Activated T-helper 1 cell treated with anti-CD3 and anti-CD28 coated beads, Interleukin-12 subunit alpha, Interleukin-12 subunit beta, Interleukin-2, Interleukin-4 antibody, amounts not matched to agents 30 ng/mL and 10 ng/mL and 1 ng/mL, durations not matched to agents 14 hours and 24 hours and 36 hours (primary cell): Measurements from ENCODE around the gene CIAO3. TPM values are rescaled to one million over a fixed set of nuclear protein-coding genes. Genes with fewer than 3 reads are reported as not detected.
"Not testable (repeated sequence)": the region's sequence is repeated elsewhere in the genome, so short reads cannot be mapped to it uniquely, and the experiment has no call there.

Source experiments
- DNase-seq: peaks from one replicate; pipeline ENCODE4 v3.0.0; 2021; ENCODE audit warnings: low spot score
- H3K27ac Mint-ChIP-seq: one replicate; pipeline ENCODE4 v1.8.0; 2021; ENCODE audit warnings: mild to moderate bottlenecking, mixed read lengths
- H3K27me3 Mint-ChIP-seq: one replicate; pipeline ENCODE4 v1.8.0; 2022; ENCODE audit warnings: mild to moderate bottlenecking, moderate library complexity, mixed read lengths; ENCODE audit not compliant: insufficient read depth
- H3K36me3 Mint-ChIP-seq: one replicate; pipeline ENCODE4 v1.8.0; 2021; ENCODE audit warnings: low read depth, mixed read lengths
- H3K4me1 Mint-ChIP-seq: one replicate; pipeline ENCODE4 v1.8.0; 2021; ENCODE audit warnings: low read depth, mixed read lengths
- H3K4me3 Mint-ChIP-seq: one replicate; pipeline ENCODE4 v1.8.0; 2021; ENCODE audit warnings: mild to moderate bottlenecking, moderate library complexity, mixed read lengths
- H3K9me3 Mint-ChIP-seq: one replicate; pipeline ENCODE4 v1.8.0; 2021; ENCODE audit warnings: mixed read lengths
- intact Hi-C: fragments of 100-400 bp; cut with micrococcal nuclease; formaldehyde crosslinking; loops from one replicate; pipeline ENCODE4 v1.15.1; 2024
- total RNA-seq: library from RNA; stranded (reverse); gene quantifications from 2 replicates; pipeline ENCODE4 v1.2.3, GENCODE V29; 2022

Gene CIAO3
- total RNA-seq, 1 donor from 2014 or later: 43.1 TPM

DNA sequence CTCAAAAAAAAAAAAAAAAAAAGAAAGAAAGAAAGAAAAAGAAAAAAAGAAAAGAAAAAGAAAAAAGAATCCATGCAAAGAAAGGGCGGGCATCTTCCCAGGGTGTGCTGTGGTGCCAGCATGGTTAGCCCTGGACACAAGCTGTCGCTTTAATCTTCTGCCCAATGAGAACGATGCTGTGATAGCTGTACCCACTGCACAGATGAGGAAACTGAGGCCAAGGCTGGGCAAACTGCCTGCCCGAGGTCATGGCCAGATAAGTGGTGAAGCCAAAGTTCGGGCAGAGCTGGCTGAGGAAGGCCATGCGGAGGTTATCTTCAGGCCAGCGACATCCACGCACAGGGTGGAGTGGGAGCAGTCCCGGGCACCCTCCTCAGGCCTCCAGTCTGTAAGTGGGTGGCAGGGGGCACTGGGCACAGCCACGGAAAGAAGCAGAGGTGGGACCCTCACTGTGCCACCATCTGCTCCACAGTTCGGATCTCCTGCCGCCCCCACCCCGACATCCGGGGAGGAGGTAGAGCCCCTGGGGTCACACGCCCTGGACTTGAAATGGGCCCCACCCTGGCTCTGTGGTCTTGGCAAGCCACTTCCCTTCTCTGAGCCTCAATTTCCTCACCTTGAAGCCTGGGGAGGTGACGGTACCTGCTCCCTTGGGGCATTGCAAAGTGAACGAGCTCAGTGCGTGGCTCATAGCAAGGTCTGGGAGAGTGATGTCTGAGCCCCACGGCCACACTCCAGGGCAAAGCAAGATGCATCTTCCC, 41.7 kb downstream of the CIAO3 start:
- Mint-ChIP-seq H3K9me3 (no peaks in the 10 kb centered on the region), H3K4me1 (peaks cover 6% of the 10 kb centered on the region), H3K27me3 (peaks cover 19% of the 10 kb centered on the region), H3K36me3 (no peaks in the 10 kb centered on the region), H3K27ac (no peak overlapping the region), H3K4me3 (peak overlapping the region; percentile 19)
- intact Hi-C loops: loop anchor here (5.0 kb wide), 1 partner anchor 38 kb away; no protein-coding TSS in a partner anchor
- no peak for DNase-seq

DNA sequence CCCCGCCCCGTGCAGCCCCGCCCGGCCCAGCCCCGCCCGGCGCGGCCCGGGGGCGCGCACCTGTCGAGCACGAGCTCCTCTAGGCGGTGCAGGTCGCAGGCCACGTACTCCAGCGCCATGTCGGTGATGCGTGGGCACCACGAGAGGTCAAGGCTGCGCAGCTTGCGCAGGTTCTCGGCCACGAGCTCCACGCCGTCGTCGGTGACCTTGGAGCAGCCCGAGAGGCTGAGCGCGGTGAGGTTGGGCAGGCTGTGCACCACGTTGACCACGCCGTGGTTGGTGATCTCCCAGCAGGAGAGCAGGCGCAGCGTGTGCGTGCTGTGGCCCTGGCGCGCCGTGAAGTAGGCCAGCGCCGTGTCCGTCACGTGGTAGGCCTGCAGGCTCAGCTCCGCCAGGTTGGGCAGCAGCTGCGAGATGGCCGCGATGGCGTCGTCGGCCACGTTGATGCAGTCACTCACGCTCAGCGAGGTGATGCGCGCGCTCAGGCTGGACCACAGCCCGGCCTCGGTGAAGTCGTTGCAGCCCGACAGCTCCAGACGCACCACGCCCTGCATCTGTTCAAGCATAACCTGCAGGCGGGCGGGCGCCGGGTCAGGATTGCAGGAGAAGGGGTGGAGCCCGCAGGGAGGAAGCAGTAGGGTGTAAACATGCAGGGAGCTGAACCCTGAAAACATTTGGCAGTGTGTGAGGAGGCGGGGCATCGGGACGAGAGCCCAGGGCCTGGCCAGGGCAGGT, 45.3 kb downstream of the CIAO3 start:
- Mint-ChIP-seq H3K4me1 (peaks cover 13% of the 10 kb centered on the region), H3K36me3 (peaks cover 1% of the 10 kb centered on the region), H3K4me3 (peak overlapping the region; percentile 80), H3K27ac (peak overlapping the region; percentile 74), H3K27me3 (peaks cover 13% of the 10 kb centered on the region), H3K9me3 (no peaks in the 10 kb centered on the region)
- DNase-seq: peak; percentile 66
- intact Hi-C loops: loop anchor here (5.0 kb wide), 1 partner anchor 42 kb away; no protein-coding TSS in a partner anchor

DNA sequence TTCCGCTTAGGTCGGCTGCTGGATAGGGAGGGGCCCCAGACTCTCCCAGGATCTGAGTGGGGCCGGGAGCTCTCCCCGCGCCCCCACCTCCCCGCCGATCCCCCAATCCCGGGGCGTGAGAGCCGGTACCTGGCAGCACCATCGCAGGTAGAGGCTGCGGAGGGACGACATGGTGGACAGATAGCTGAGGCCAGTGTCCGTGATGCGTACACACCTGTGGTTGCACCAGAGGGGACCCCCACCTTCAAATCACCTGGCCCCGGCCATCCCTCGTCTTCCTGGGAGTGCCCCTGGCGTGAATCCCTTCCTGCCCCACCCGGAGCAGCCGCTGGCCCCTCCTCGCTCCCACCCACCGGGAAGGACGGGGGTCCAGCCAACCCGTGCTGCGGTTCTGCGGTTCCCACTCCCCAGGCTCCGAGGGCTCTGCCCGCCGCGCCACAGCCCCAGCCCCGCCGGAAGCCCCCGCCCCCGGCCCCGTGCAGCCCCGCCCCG, 45.9 kb downstream of the CIAO3 start:
- DNase-seq: no peak
- H3K4me1 Mint-ChIP-seq: peaks cover 13% of the 10 kb centered on the region
- H3K9me3 Mint-ChIP-seq: no peaks in the 10 kb centered on the region
- H3K36me3 Mint-ChIP-seq: peaks cover 3% of the 10 kb centered on the region
- H3K27me3 Mint-ChIP-seq: peaks cover 11% of the 10 kb centered on the region
- no peak overlapping the region for H3K4me3 Mint-ChIP-seq
- H3K27ac Mint-ChIP-seq: no peak overlapping the region
- intact Hi-C loops: loop anchor here (5.0 kb wide), 1 partner anchor 42 kb away; no protein-coding TSS in a partner anchor

DNA sequence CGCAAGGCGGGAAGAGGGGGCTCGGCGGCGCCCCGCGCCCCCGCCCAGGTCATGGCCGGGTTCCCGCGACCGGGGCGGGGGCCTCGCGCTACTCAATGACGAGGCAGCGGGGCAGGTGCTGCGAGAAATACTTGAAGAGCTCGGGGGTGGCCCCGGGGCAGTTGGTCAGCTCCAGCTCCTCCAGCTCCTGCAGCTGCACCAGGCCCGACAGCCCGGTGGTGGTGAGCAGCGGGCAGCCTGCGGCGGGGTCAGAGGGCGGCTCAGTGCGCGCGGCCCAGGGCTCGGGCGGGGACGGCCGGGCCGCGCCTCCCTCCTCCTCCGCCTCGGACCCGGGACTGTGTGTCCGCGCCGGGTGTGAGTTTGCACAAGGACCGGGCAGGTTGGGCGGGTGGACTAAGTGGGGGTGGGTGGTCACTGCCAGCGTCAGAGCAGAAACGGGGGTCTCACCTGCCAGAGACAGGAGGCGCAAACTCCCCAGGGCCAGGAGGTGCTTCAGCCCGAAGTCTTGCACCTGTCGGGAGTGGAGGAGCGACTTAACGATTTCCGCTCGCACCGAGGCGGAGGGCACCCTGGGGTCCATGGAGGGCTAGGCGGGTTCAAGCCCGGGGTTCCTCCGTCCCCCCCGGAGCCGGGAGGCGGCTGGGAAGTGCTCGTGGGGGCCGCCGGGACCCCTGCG, 46.5 kb downstream of the CIAO3 start:
- DNase-seq: no peak
- Mint-ChIP-seq H3K4me1 (peaks cover 16% of the 10 kb centered on the region), H3K9me3 (no peaks in the 10 kb centered on the region), H3K4me3 (peak overlapping the region; percentile 54), H3K27ac (no peak overlapping the region), H3K36me3 (peaks cover 3% of the 10 kb centered on the region), H3K27me3 (peaks cover 10% of the 10 kb centered on the region)
- intact Hi-C loops: no loop called here

DNA sequence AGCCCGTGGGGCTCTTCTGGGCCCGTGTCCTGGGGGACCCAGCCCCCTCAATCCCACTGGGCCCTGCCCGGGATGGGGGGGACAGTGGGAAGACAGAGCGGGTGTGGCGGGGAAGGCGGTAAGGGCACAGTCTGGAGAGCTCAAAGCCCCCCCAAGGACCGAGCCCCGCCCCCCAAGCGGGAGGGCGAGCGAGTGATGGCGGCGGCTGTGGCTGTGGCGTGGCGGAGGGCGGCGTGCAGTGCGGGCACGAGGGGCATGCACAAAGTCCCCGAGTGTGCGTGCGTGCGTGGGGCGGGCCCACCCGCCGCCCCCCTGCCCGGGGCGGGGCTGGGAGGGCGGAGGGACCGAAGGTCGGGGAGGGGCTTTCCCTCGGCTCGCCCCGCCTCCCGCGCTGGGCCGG, 47.0 kb downstream of the CIAO3 start:
- no peak for DNase-seq
- H3K27ac Mint-ChIP-seq: no peak overlapping the region
- no peaks in the 10 kb centered on the region for H3K9me3 Mint-ChIP-seq
- peaks cover 17% of the 10 kb centered on the region for H3K4me1 Mint-ChIP-seq
- peak overlapping the region; percentile 11 for H3K4me3 Mint-ChIP-seq
- intact Hi-C loops: no loop called here
- H3K36me3 Mint-ChIP-seq: peaks cover 3% of the 10 kb centered on the region
- H3K27me3 Mint-ChIP-seq: peaks cover 9% of the 10 kb centered on the region

DNA sequence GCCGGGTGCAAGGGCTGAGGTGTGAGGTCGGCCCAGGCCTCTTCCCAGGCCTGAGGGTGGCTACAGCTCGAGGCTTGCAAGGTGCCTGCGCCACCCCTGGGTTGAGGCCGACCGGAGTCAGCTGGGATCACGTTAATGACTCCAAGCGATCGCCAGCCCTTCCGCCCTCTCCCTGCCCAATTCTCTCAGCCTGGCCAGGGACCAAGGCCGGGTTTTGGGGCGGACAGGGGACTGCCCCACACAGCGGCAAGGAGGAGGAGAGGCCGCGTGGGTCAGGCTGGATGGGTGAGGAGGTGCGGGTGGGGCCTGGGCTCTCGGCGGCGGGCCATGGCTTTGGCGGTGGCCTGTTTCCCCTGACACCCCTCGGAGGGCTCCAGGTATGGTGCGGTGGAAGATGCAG, 47.4 kb downstream of the CIAO3 start:
- intact Hi-C loops: no loop called here
- H3K4me3 Mint-ChIP-seq: peak overlapping the region; percentile 11

DNA sequence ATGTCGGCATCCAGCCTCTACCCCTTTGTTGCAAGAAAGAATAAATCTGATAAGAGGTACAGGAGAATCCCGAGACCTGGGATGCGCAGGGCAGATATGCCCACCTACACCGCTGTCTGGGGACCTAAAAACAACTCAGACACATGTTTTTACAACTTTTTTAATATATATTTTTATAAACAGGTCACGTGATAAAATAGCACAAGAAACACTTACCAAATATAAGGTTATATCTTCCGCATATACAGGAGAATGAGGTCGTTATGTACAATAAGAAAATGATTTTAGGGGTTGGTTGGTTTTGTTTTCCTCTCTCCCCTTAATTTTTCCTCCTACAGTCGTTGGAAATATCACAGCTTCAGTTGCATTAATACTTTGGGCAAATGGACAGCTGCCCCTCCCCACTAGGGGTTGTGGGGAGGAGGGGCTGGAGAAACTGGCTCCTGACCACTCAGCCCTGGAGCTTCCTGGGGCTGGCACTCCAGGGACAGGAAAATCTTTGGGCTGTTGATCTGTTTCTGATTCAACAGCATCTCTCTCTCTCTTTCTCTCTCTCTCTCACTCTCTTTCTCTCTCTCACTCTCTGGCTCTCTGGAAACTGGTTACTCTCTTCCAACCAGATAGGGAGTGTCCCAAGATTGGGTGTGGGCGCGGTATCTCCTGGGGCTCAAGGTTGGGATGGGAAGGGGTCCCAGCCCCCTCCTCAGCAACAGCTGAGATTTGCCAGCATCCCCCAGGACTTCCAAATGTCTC, 48.3 kb downstream of the CIAO3 start:
- Mint-ChIP-seq H3K36me3 (peaks cover 3% of the 10 kb centered on the region), H3K27me3 (peaks cover 9% of the 10 kb centered on the region), H3K4me1 (peaks cover 17% of the 10 kb centered on the region), H3K9me3 (no peaks in the 10 kb centered on the region), H3K27ac (peak overlapping the region; percentile 18), H3K4me3 (peak overlapping the region; percentile 65)
- DNase-seq: no peak
- intact Hi-C loops: no loop called here

More for the DNA sequence above, 47.4 kb downstream of the CIAO3 start:
- Mint-ChIP-seq H3K27ac (no peak overlapping the region), H3K36me3 (peaks cover 3% of the 10 kb centered on the region), H3K27me3 (peaks cover 9% of the 10 kb centered on the region), H3K4me1 (peaks cover 17% of the 10 kb centered on the region), H3K9me3 (no peaks in the 10 kb centered on the region)
- DNase-seq: no peak

DNA sequence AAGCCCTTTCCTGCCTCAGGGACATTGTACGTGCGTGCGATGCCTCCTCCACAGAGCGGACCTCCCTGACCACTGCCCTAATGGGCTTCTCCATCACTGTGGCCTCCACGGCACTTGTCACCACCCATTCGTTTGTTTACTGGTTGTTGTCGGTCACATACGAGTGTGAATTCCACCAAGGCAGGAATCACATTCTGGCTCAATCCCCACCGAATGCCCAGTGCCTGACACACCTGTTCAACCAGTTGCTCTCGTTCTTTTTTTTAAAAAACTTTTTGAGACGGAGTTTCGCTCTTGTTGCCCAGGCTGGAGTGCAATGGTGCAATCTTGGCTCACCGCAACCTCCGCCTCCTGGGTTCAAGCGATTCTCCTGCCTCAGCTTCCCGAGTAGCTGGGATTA, 49.6 kb downstream of the CIAO3 start:
- not testable (repeated sequence) for H3K36me3 Mint-ChIP-seq, DNase-seq, H3K27me3 Mint-ChIP-seq, H3K9me3 Mint-ChIP-seq
- Mint-ChIP-seq H3K4me1 (peaks cover 17% of the 10 kb centered on the region), H3K27ac (peak overlapping the region; percentile 72), H3K4me3 (peak overlapping the region; percentile 82)
- intact Hi-C loops: loop anchor here (2.0 kb wide), 1 partner anchor 24 kb away; the partner anchor contains the start of gene METRN

DNA sequence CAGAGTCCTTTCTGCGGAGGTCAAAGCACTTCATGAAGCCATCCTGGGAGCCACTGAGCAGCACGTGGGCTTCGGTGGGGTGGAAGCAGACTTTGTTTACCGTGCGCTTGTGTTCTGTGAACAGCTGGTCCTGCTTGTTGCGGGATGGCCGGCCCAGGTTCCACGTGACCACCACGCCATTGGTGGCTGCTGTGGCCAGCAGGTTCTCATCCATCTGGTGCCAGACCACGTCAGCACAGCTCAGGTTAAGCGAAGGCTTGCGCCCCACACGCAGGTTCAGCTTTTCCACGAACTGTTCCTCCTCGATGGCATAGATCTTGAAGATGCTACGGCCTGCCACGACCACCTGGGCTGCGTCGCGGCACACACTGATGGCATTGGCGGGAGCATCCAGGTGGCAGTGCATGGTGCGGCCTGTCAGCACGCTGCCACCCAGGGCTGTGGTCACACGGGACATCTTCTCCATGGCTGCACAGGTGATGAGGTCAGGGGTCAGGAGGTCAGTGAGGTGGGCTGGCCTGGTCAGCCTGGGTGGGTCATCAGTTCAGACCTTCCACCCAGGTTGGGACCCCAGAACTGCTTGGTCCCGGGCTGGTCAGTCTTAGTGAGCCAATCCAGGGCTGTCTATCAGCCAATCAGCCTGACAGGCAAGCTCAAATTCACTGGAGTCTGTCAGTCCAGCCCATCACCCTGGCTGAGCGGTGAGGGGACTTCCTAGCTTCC, 51.5 kb downstream of the CIAO3 start:
- peaks cover 10% of the 10 kb centered on the region for H3K4me1 Mint-ChIP-seq
- H3K36me3 Mint-ChIP-seq: peaks cover 3% of the 10 kb centered on the region
- peak overlapping the region; percentile 82 for H3K4me3 Mint-ChIP-seq
- H3K27me3 Mint-ChIP-seq: peaks cover 9% of the 10 kb centered on the region
- no peaks in the 10 kb centered on the region for H3K9me3 Mint-ChIP-seq
- no peak for DNase-seq
- H3K27ac Mint-ChIP-seq: peak overlapping the region; percentile 66
- intact Hi-C loops: no loop called here

DNA sequence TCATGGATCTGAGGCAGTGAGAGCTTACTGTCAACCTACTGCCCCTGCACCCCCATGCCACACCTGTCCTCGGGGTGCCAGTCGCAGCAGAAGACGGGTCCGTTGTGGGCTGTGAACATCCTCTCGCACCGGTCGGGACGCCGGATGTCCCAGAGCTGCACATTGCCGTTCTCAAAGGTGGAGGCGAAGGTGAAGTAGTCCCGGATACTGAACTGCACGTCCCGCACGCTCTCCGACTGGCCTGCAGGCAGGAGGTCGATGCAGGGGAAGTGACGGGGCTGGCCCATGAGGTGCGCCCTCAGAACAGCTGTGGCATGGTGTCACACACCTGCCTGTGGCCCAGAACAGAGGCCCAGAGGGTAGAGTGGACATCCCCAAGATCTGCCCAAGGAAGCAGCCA, 53.3 kb downstream of the CIAO3 start:
- Mint-ChIP-seq H3K9me3 (no peaks in the 10 kb centered on the region), H3K27me3 (peaks cover 7% of the 10 kb centered on the region), H3K4me1 (peaks cover 14% of the 10 kb centered on the region), H3K36me3 (peaks cover 5% of the 10 kb centered on the region), H3K27ac (no peak overlapping the region), H3K4me3 (no peak overlapping the region)
- intact Hi-C loops: no loop called here
- DNase-seq: no peak

DNA sequence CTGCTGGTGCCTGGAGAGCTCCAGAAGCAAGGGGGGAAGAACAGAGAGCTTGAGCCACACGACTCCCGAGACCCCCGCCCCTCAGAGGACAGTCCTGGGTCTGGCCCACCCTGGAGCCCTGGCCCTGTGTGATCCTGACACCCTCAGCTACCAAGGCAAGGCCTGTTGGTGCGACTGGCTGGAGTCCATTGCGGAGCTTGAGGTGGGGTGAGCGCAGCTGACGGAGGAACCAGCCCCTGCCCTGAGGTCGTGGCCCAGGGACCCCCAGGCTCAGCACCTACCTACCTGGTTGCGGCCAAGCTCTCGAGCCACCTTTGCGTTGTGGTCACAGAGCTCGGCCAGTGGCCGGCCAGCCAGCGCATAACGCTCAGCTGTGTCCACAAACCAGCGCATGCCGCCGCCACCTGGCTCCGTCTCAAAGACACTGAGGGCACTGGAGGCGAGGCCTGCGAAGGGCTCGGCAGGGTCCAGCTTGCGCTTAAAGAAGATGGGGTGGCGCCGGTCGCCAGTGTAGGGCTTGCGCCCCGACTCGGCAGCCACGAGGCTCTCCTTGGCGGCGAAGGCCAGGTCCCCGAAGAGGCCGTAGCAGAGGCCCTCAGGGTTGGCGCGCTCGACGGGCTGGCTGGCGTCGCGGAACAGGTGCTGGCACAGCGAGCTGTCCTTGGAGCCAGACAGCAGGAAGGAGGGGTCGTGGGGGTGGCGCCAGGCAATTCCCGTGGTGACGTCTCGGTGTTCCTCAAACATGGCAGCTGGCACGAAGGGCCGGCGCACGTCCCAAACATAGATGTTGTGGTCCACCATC, 54.1 kb downstream of the CIAO3 start:
- no peak for DNase-seq
- Mint-ChIP-seq H3K4me1 (peaks cover 16% of the 10 kb centered on the region), H3K4me3 (no peak overlapping the region), H3K27ac (no peak overlapping the region), H3K9me3 (no peaks in the 10 kb centered on the region), H3K27me3 (peaks cover under 1% of the 10 kb centered on the region), H3K36me3 (peaks cover 10% of the 10 kb centered on the region)
- intact Hi-C loops: no loop called here
